GM19455 (cell line): Measurements from ENCODE around the gene ZDHHC24.
"Not testable (repeated sequence)": the region's sequence is repeated elsewhere in the genome, so short reads cannot be mapped to it uniquely, and the experiment has no call there.

Experiments
- ATAC-seq: cut with Tn5 transposase; IDR thresholded peaks from one replicate; pipeline ENCODE4 v1.9.1; 2021; ENCODE audit not compliant: unreplicated experiment

ZDHHC24 gene

GRCh38 chr11:66546966-66547661, 1.3 kb upstream of the ZDHHC24 start:
- ATAC-seq = no peak

DNA sequence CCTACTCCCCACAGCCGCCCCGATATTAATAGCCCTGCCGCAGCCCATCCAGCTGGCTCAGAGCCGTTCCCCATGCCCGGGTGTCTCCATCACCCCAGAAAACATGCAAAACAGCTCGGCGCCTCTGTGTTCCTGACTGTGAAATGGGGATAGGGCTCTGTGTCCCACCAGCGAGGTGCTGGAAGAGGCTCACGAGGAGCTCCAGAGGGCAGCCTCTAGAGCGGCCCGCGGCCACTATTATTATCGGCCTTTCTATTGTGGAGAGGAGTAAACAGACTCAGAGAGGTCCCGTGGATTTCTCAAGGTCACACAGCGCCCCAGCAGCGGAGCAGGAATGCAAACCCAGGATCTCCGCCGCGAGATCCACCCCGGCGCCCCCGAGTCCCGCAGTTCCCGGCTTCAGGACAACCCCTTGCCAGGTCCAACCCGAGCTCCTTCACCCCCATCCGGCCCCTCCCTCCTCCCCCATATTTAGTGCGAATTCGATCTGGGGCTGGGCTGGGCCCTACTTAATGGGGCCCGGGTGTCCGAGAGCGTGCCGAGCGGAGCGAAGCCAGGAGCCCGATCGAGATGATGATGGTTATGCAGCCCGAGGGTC, 619 bp upstream of the ZDHHC24 start, which contains the start of gene ACTN3:
ACTN3 (plus strand) TSS at position 536 of the 598 bp plus-strand sequence; CDS start at position 571, 35 bp downstream.
- no peak for ATAC-seq

DNA sequence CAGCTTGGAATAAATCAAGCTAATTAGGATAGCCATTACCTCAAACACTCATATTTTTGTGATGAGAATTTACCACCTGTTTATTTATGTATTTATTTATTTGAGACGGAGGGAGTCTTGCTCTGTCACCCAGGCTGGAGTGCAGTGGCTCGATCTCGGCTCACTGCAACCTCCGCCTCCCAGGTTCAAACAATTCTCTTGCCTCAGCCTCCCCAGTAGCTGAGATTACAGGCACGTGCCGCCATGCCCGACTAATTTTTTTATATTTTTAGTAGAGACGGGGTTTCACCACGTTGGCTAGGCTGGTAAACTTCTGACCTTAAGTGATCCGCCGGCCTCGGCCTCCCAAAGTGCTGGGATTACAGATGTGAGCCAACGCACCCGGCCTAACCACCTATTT, 896 bp downstream of the ZDHHC24 start:
- not testable (repeated sequence) for ATAC-seq

- ATAC-seq = no peak
Observed at GRCh38 chr11:66543263-66544107, 2.4 kb downstream of the ZDHHC24 start.

- ATAC-seq = no peak
Observed at GRCh38 chr11:66542362-66542761, 3.5 kb downstream of the ZDHHC24 start.

DNA sequence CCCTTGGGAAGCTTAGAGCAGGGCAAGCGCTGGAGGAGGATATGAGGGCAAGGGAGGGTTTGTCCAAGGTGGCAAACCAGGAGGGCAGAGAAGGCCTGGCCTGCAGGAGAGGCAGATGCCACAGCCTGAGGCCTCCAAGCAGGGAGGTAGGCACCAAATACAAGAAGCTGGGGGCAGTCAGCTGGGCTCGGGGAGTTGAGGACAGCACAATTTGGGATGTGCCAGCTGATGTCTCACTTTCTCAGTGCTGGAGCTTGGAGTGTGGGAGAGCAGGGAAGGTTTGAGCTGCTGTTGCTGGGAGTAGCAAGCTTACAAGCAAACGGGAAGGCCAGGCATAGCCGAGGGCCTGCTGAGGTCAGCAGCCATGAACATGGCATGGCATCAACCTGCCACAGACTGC, 4.0 kb downstream of the ZDHHC24 start:
- no peak for ATAC-seq

GRCh38 chr11:66540598-66540997, 5.2 kb downstream of the ZDHHC24 start:
- ATAC-seq = not testable (repeated sequence)

GRCh38 chr11:66539870-66540213, 6.0 kb downstream of the ZDHHC24 start:
- ATAC-seq = no peak

GRCh38 chr11:66539170-66539869, 6.5 kb downstream of the ZDHHC24 start:
- no peak for ATAC-seq

DNA sequence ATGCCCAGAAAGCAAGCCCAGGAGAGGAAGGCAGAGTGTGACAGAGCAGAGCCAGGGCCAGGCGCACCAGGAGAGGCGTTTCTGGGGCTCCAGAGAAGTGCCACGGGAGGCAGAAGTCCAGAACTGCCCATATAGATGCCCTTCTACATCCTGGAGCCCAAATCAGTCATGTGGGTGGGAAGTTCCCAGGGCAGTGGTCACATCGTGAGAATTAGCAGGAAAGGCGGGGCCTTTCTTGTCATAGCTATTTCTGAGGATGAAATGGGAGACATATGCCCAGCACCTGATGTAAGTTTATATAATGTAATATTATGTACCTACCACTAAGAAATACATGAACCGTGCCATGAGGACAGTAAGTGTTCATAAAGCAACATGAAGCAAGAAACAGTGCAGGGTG, 13.1 kb downstream of the ZDHHC24 start:
- ATAC-seq = no peak

DNA sequence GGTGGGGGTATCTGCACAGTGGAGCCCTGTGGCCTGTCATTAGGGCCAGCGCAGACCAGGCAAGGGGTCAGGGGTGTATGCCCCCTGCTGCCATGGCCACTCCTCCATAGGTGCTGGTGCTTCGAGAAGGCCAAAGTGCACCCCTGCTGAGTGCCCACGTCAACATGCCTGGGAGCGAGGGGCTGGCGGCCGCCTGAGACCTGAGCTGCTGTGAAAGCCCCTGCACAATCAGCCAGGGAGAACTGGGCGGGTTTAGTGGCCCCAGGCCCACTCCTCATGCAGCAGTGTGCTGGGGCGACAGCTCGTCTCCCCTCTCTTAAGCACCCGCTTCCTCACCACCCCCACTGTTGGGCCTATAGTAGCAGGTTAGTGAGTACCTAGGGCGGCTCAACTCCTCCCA, 14.0 kb downstream of the ZDHHC24 start:
- no peak for ATAC-seq

DNA sequence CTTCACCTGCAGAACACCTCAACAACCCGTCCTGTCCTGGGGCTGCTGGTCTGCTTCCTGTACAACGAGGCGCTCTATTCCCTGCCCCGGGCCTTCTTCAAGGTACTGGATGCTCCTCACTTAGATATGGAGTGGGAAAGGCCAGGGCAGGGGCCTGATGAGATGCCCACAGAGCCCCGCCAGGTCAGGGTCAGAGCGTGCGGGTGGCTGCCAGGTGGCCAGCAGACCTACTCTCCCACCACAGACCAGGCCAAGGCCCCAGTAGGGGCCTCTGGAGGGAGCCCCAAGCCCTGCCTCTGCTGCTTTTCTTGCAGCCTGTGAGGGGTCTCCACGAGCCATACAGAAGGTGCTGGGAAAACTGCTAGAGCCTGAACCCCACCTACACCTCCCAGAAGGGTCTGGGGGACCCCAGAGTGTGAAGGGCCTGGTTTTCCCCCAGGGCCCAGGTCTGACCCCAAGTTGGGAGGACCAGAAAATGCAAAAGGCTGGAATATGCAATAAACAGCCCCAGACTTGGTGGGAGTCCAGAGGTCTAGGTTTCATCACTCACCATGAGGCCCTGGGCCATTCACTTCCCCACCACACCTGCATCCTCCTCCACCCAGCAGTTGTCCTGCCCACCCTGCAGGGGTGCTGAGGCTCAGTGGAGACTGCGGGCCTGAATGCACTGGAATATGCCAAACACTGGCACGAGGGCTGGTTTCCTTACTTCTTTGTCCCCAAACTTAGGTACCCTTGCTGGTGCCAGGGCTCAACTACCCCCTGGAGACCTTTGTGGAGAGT, 14.7 kb downstream of the ZDHHC24 start:
- ATAC-seq = no peak

DNA sequence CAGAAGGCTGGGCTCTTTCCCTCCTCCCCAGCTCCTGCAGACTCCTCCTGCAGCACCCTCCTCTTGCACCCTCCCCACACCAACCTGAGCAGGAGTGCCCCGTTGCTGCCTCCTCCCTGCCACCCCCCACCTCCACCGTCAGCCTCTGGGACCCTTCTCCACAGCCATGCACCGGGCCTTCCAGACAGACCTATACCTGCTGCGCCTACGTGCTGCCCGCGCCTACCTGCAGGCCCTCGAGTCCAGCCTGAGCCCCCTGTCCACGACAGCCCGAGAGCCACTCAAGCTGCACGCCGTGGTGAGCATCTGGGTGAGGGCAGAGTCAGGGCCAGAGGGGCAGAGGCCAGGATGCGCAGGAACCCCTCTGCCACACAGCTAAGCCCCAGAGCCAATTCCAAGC, 16.2 kb downstream of the ZDHHC24 start:
- no peak for ATAC-seq

- no peak for ATAC-seq
Observed at GRCh38 chr11:66529069-66529468, 16.8 kb downstream of the ZDHHC24 start.

DNA sequence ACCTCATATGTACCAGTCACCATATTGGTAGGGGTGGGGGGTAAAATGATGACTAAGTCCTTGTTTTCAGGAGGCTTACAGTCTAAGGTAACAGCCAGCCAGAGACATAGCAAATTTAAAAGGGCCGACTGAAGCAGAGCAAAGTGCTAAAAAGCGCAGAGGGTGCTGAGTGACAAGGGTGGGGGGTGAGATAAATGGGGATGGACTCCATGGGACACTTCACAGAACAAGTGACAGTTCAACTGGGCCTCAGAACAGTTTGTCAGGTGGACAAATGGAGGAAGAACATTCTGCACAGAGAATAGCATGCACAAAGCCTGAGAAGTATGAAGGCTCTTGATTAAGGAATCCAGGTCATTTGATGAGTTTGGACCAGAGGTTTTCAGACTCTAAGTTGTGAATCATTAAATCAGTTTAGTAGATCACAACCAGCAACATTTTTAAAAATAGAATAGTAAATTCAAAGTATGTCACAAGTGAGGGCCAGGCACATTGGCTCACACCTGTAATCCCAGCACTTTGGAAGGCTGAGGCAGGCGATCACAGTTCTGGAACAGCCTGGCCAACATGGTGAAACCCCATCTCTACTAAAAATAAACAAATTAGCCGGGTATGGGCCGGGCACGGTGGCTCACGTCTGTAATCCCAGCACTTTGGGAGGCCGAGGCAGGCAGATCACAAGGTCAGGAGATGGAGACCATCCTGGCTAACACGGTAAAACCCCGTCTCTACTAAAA, 21.4 kb downstream of the ZDHHC24 start:
- no peak for ATAC-seq

GRCh38 chr11:66523611-66524010, 22.2 kb downstream of the ZDHHC24 start:
- no peak for ATAC-seq

- no peak for ATAC-seq
Observed at GRCh38 chr11:66510990-66511339, 34.9 kb downstream of the ZDHHC24 start.

GRCh38 chr11:66510271-66510989, 35.4 kb downstream of the ZDHHC24 start, which contains the start of gene BBS1:
Gene BBS1 (plus strand): TSS chr11:66510635. CDS start chr11:66510660, 25 bp downstream.
- ATAC-seq = peak; percentile 82

GRCh38 chr11:66509131-66509561, 36.7 kb downstream of the ZDHHC24 start:
- ATAC-seq = no peak
